A549 (cell line): ENCODE results near the gene ASB1. TPM values are rescaled to one million over a fixed set of nuclear protein-coding genes. Genes with fewer than 3 reads are reported as not detected.

ENCODE experiments used
- ATAC-seq, 2 experiments: fragments of 200-7000 bp in 1 of 2; fragments of >200 bp in 1 of 2; cut with Nextera tagmentation in 1 of 2; cut with Tn5 transposase in 1 of 2; 3 replicates each; pipeline versions ENCODE4 v1.8.0 to v1.9.1; 2018 to 2020; ENCODE audit warnings: mild to moderate bottlenecking in 1 of 2, moderate library complexity in 1 of 2
- CTCF ChIA-PET: fragments of 300-600 bp; sonication (Branson Sonifier 250); formaldehyde crosslinking; extraction: SDS; loops from one replicate; lab custom pipeline; 2021; ENCODE audit warnings: antibody characterized with exemption, inconsistent platforms; lab: Yijun Ruan, JAX
- POLR2A ChIA-PET: fragments of 350-600 bp; formaldehyde crosslinking; extraction: SDS; loops from one replicate; lab custom pipeline; 2021; ENCODE audit warnings: antibody characterized with exemption, inconsistent platforms; lab: Yijun Ruan, JAX
- DNase-seq, 2 experiments: peaks; one replicate each; pipeline versions ENCODE4 v3.0.0 to v3.0.0-alpha.2; 2011 to 2016; ENCODE audit warnings: low read depth in 1 of 2, low spot score in 1 of 2
- FAIRE-seq: peaks from 2 replicates; lab custom pipeline; 2011; peaks lifted over from hg19 to GRCh38; lab: Jason Lieb, UNC
- H3K27ac ChIP-seq, 2 experiments: fragments of >200 bp; sonication (Bioruptor Twin); formaldehyde crosslinking; 3 replicates each; pipeline ENCODE4 v1.5.1; 2016 to 2017
- H3K4me1 ChIP-seq: fragments of >200 bp; sonication (Bioruptor Twin); formaldehyde crosslinking; 3 replicates; pipeline ENCODE4 v1.6.1; 2016
- H3K4me2 ChIP-seq: fragments of >200 bp; sonication (Bioruptor Twin); formaldehyde crosslinking; 3 replicates; pipeline ENCODE4 v1.6.1; 2016
- H3K4me3 ChIP-seq: fragments of >200 bp; sonication (Bioruptor Twin); formaldehyde crosslinking; 3 replicates; pipeline ENCODE4 v1.5.1; 2016
- H3K9me3 ChIP-seq: fragments of >200 bp; sonication (Bioruptor Twin); formaldehyde crosslinking; 3 replicates; pipeline ENCODE4 v1.6.1; 2016
- BCL3 ChIP-seq: fragments of >200 bp; sonication (Bioruptor Twin); formaldehyde crosslinking; IDR thresholded peaks from 3 replicates; pipeline ENCODE4 v1.6.1; 2016
- CBX8 ChIP-seq: fragments of 200-600 bp; sonication (generic); IDR thresholded peaks from 2 replicates; pipeline ENCODE4 v1.6.1; 2016
- CHD2 ChIP-seq: fragments of 150-350 bp; IDR thresholded peaks from 2 replicates; pipeline ENCODE4 v1.6.1; 2014; ENCODE audit warnings: low read length; ENCODE audit not compliant: partially characterized antibody
- CHD4 ChIP-seq: fragments of 200-600 bp; sonication (generic); IDR thresholded peaks from 2 replicates; pipeline ENCODE4 v1.6.1; 2016; ENCODE audit warnings: antibody characterized with exemption, mild to moderate bottlenecking, borderline replicate concordance
- EHMT2 ChIP-seq: fragments of 200-600 bp; sonication (generic); IDR thresholded peaks from 2 replicates; pipeline ENCODE4 v1.6.1; 2016; ENCODE audit warnings: antibody characterized with exemption, low read depth, mild to moderate bottlenecking, moderate library complexity
- EP300 ChIP-seq, 2 experiments: fragments of >200 bp; sonication (Bioruptor Twin); formaldehyde crosslinking; IDR thresholded peaks; 2 replicates in 1 of 2; 3 replicates in 1 of 2; pipeline ENCODE4 v1.6.1; 2016 to 2017
- FOXS1 ChIP-seq: fragments of 250-450 bp; sonication (Bioruptor Pico); IDR thresholded peaks from 2 replicates; pipeline ENCODE4 v1.5.0; 2020; ENCODE audit warnings: mild to moderate bottlenecking, moderate library complexity
- HDAC2 ChIP-seq: fragments of 200-600 bp; sonication (generic); IDR thresholded peaks from 2 replicates; pipeline ENCODE4 v1.6.1; 2016
- HOXA7 ChIP-seq: fragments of 250-450 bp; sonication (Bioruptor Pico); IDR thresholded peaks from 2 replicates; pipeline ENCODE4 v1.5.0; 2020; ENCODE audit warnings: mild to moderate bottlenecking, moderate library complexity
- HOXB13 ChIP-seq: fragments of 250-450 bp; sonication (Bioruptor Pico); IDR thresholded peaks from 2 replicates; pipeline ENCODE4 v1.5.0; 2020; ENCODE audit warnings: low read depth, mild to moderate bottlenecking, moderate library complexity
- HOXB5 ChIP-seq: fragments of 250-450 bp; sonication (Bioruptor Pico); IDR thresholded peaks from 2 replicates; pipeline ENCODE4 v1.5.0; 2020; ENCODE audit warnings: mild to moderate bottlenecking, moderate library complexity
- JUN ChIP-seq, 2 experiments: fragments of >200 bp; sonication (Bioruptor Twin); formaldehyde crosslinking; IDR thresholded peaks; 2 replicates in 1 of 2; 3 replicates in 1 of 2; pipeline ENCODE4 v1.6.1; 2016 to 2017
- KDM1A ChIP-seq: fragments of 200-600 bp; sonication (generic); IDR thresholded peaks from 2 replicates; pipeline ENCODE4 v1.6.1; 2016; ENCODE audit warnings: low read depth, mild to moderate bottlenecking
- KDM5A ChIP-seq: fragments of 200-600 bp; sonication (generic); IDR thresholded peaks from 2 replicates; pipeline ENCODE4 v1.6.1; 2016; ENCODE audit warnings: antibody characterized with exemption, mild to moderate bottlenecking
- MAFK ChIP-seq: fragments of 450-650 bp; IDR thresholded peaks from 2 replicates; pipeline ENCODE4 v1.6.1; 2014; ENCODE audit not compliant: partially characterized antibody
- NFE2L2 ChIP-seq: fragments of 150-350 bp; conservative IDR thresholded peaks from 2 replicates; pipeline ENCODE4 v1.6.1; 2014; ENCODE audit warnings: low read length
- NPAS2 ChIP-seq: fragments of 250-450 bp; sonication (Bioruptor Pico); IDR thresholded peaks from 2 replicates; pipeline ENCODE4 v1.8.0; 2022; ENCODE audit warnings: mild to moderate bottlenecking, moderate library complexity, borderline replicate concordance
- PBX3 ChIP-seq: IDR thresholded peaks from 2 replicates; pipeline ENCODE4 v1.6.1; 2012
- POLR2AphosphoS2 ChIP-seq: conservative IDR thresholded peaks from 2 replicates; pipeline ENCODE4 v1.6.1; 2012; ENCODE audit warnings: low read length, improper control_type of control experiment, inconsistent platforms
- RAD21 ChIP-seq, 2 experiments: fragments of >200 bp in 1 of 2; sonication (Bioruptor Twin) in 1 of 2; formaldehyde crosslinking in 1 of 2; IDR thresholded peaks in 1 of 2; conservative IDR thresholded peaks in 1 of 2; 2 replicates in 1 of 2; 3 replicates in 1 of 2; pipeline ENCODE4 v1.6.1; 2012 to 2018; ENCODE audit warnings: inconsistent platforms in 1 of 2
- TFCP2L1 ChIP-seq: fragments of 250-450 bp; sonication (Bioruptor Pico); IDR thresholded peaks from 2 replicates; pipeline ENCODE4 v1.5.0; 2021; ENCODE audit warnings: mild to moderate bottlenecking
- ZFP36 ChIP-seq: fragments of 450-650 bp; IDR thresholded peaks from 2 replicates; pipeline ENCODE4 v1.6.1; 2014; ENCODE audit warnings: borderline replicate concordance; ENCODE audit not compliant: partially characterized antibody
- ZNF302 ChIP-seq: fragments of 250-450 bp; sonication (Bioruptor Pico); IDR thresholded peaks from 2 replicates; pipeline ENCODE4 v1.9.0; 2021; ENCODE audit warnings: inconsistent platforms, mild to moderate bottlenecking, moderate library complexity
- ZSCAN20 ChIP-seq: fragments of 250-450 bp; sonication (Bioruptor Pico); IDR thresholded peaks from 2 replicates; pipeline ENCODE4 v1.8.0; 2022; ENCODE audit warnings: mild to moderate bottlenecking, moderate library complexity
- WGBS: methylation state at CpG from one replicate; pipeline ENCODE4 v1.1.6; 2017; ENCODE audit errors: missing lambda C conversion rate; 5-methylcytosine and 5-hydroxymethylcytosine counted together
- polyA plus RNA-seq, 4 experiments: library from polyadenylated mRNA; depleted of rRNA in 3 of 4; stranded (reverse); fragments of >200 nt; fragmentation: RNase III in 1 of 4; extraction: RNeasy Plus Mini Kit Qiagen cat#74134 plus additional on column Dnase treatment in 1 of 4; gene quantifications; 2 replicates in 3 of 4; 3 replicates in 1 of 4; pipeline ENCODE4 v1.2.3, GENCODE V29; 2011 to 2017

The ASB1 gene
- polyA plus RNA-seq, 2 of the 4 experiments (the other 2 are of a cell fraction): 24.6 to 42.7 TPM

GRCh38 chr2:238492840-238493239 lies 66.1 kb downstream of the ASB1 start:
- POLR2A ChIA-PET: no interaction called here
- DNase-seq (no peak), FAIRE-seq (no peak), ATAC-seq (no peak)
- Histone ChIP-seq H3K27ac (no peak overlapping the region), H3K4me3 (no peak overlapping the region), H3K4me1 (no peaks in the 10 kb centered on the region), H3K4me2 (no peak overlapping the region), H3K9me3 (no peaks in the 10 kb centered on the region)
- WGBS: 61% methylated on average over 5 of the region's 5 CpGs
- CTCF ChIA-PET: interaction anchor here (1.1 kb wide), 1 partner anchor 292 kb away, joined by 3 read pairs; no protein-coding TSS in a partner anchor
- no peak for TF ChIP-seq CHD2
- TF ChIP-seq HOXA7: no peak
- no peak for TF ChIP-seq MAFK
- no peak for TF ChIP-seq NFE2L2

- POLR2A ChIA-PET: no interaction called here
- 80% methylated on average over 5 of the region's 5 CpGs for WGBS
- no peak overlapping the region for H3K4me2 ChIP-seq
- no peak for TF ChIP-seq TFCP2L1 (CRISPR knock-in tag)
- TF ChIP-seq CBX8: no peak
- no peak for TF ChIP-seq EP300 (IDR thresholded peaks at IDR 0.05)
- TF ChIP-seq BCL3: no peak
- TF ChIP-seq ZFP36: no peak
- TF ChIP-seq JUN (IDR thresholded peaks at IDR 0.05): no peak
- TF ChIP-seq CHD4: no peak
- TF ChIP-seq KDM5A: no peak
- no peak for TF ChIP-seq NPAS2
- TF ChIP-seq ZNF302 (CRISPR knock-in tag): no peak
- no peak for TF ChIP-seq RAD21 (conservative IDR thresholded peaks at IDR 0.05 in 1 of 2, IDR thresholded peaks at IDR 0.05 in 1 of 2)
- no peak for TF ChIP-seq PBX3
- H3K9me3 ChIP-seq: no peaks in the 10 kb centered on the region
- no peak overlapping the region for H3K27ac ChIP-seq
- CTCF ChIA-PET: interaction anchor here (1.1 kb wide), 1 partner anchor 292 kb away, joined by 3 read pairs; no protein-coding TSS in a partner anchor
- FAIRE-seq (no peak), DNase-seq (no peak), ATAC-seq (no peak)
- H3K4me3 ChIP-seq: no peak overlapping the region
- no peaks in the 10 kb centered on the region for H3K4me1 ChIP-seq
Measured at GRCh38 chr2:238493411-238493810, 66.7 kb downstream of the ASB1 start.

- H3K9me3 ChIP-seq: no peaks in the 10 kb centered on the region
- no peak for DNase-seq
- H3K4me3 ChIP-seq: no peak overlapping the region
- no peak overlapping the region for H3K4me2 ChIP-seq
- ChIA-PET POLR2A (no interaction called here), CTCF (interaction anchor here (0.6 kb wide), 1 partner anchor 26 kb away, joined by 3 read pairs; no protein-coding TSS in a partner anchor)
- no peak for TF ChIP-seq HDAC2
- TF ChIP-seq CBX8: no peak
- TF ChIP-seq KDM1A: no peak
- no peak for TF ChIP-seq HOXB13
- no peak for TF ChIP-seq HOXA7
- TF ChIP-seq CHD2: no peak
- TF ChIP-seq PBX3: no peak
- TF ChIP-seq EHMT2: no peak
- TF ChIP-seq ZSCAN20 (CRISPR knock-in tag): no peak
- TF ChIP-seq BCL3: no peak
- TF ChIP-seq HOXB5 (CRISPR knock-in tag): no peak
- no peak for TF ChIP-seq FOXS1 (CRISPR knock-in tag)
- TF ChIP-seq POLR2AphosphoS2: no peak
- 80% methylated on average over 18 of the region's 18 CpGs for whole genome bisulfite sequencing
- H3K27ac ChIP-seq: no peak overlapping the region
- FAIRE-seq: no peak
- no peaks in the 10 kb centered on the region for H3K4me1 ChIP-seq
- no peak for ATAC-seq
Measured at GRCh38 chr2:238493880-238494572, 67.3 kb downstream of the ASB1 start.
